Adrenal gland (tissue), 5 donors: ENCODE measurements around the gene MIA2.

Source experiments
- CTCF ChIP-seq, 6 experiments: fragments of 450-650 bp in 4 of 6; fragments of 200-600 bp in 2 of 6; sonication (generic) in 1 of 6; IDR thresholded peaks; 1 replicate in 5 of 6; 2 replicates in 1 of 6; pipeline versions ENCODE4 v1.5.1 to v1.8.0; 2016 to 2021; ENCODE audit warnings: antibody characterized with exemption in 6 of 6, mild to moderate bottlenecking in 2 of 6, moderate library complexity in 1 of 6
- POLR2A ChIP-seq, 2 donors: fragments of 450-650 bp; IDR thresholded peaks; one replicate each; pipeline ENCODE4 v1.6.1; 2017; ENCODE audit warnings: antibody characterized with exemption in 2 of 2, mild to moderate bottlenecking in 2 of 2, moderate library complexity in 1 of 2
- donor health status: DM: no; HTN: no; CAD: no.

GRCh38 chr14:39303115-39303514 lies 69.4 kb downstream of the MIA2 start:
- TF ChIP-seq CTCF (IDR thresholded peaks at IDR 0.05) (no peak), POLR2A (IDR thresholded peaks at IDR 0.05) (no peak)
